GM12874 (cell line): Measurements from ENCODE around the gene MOB1B.

ENCODE experiments used
- CTCF ChIP-seq: IDR thresholded peaks from 2 replicates; pipeline ENCODE4 v1.5.1; 2011; ENCODE audit warnings: low read depth, mild to moderate bottlenecking, control low read depth, low read length, moderate library complexity; ENCODE audit not compliant: insufficient read depth

The MOB1B gene

GRCh38 chr4:70943114-70943513, 40.9 kb downstream of the MOB1B start:
- TF ChIP-seq CTCF: no peak

- TF ChIP-seq CTCF: no peak
These were observed 42.9 kb downstream of the MOB1B start for GRCh38 chr4:70945046-70945445.

- no peak for TF ChIP-seq CTCF
These were observed 43.4 kb downstream of the MOB1B start for GRCh38 chr4:70945452-70946055.

- no peak for TF ChIP-seq CTCF
These were observed 44.8 kb downstream of the MOB1B start for GRCh38 chr4:70946939-70947338.

GRCh38 chr4:70948665-70949260, 46.6 kb downstream of the MOB1B start:
- no peak for TF ChIP-seq CTCF

GRCh38 chr4:70954032-70954431, 51.9 kb downstream of the MOB1B start:
- TF ChIP-seq CTCF: no peak

- TF ChIP-seq CTCF: no peak
These were observed 54.5 kb downstream of the MOB1B start for GRCh38 chr4:70956549-70957210.
